WTC11 (cell line): ENCODE data around the gene SART1.

Experiments
- CREB1 ChIP-seq: sonication (generic); formaldehyde crosslinking; IDR thresholded peaks from 2 replicates; pipeline ENCODE4 v1.8.0; 2023; ENCODE audit warnings: mild to moderate bottlenecking, missing genetic modification reagents
- CTCF ChIP-seq: fragments of 200-600 bp; IDR thresholded peaks from 2 replicates; pipeline ENCODE4 v1.8.0; 2022; ENCODE audit warnings: antibody characterized with exemption
- RELA ChIP-seq: sonication (generic); formaldehyde crosslinking; IDR thresholded peaks from 2 replicates; pipeline ENCODE4 v1.8.1; 2022; ENCODE audit warnings: missing genetic modification reagents, mild to moderate bottlenecking, borderline replicate concordance
- TEAD4 ChIP-seq: sonication (generic); formaldehyde crosslinking; IDR thresholded peaks from 2 replicates; pipeline ENCODE4 v1.8.0; 2022; ENCODE audit warnings: mild to moderate bottlenecking, missing genetic modification reagents
- TF ChIP-seq, protein P1 (sequence below): sonication (generic); formaldehyde crosslinking; IDR thresholded peaks from 2 replicates; pipeline ENCODE4 v1.8.1; 2023; ENCODE audit warnings: mild to moderate bottlenecking, missing genetic modification reagents, borderline replicate concordance
- TF ChIP-seq, protein P2 (sequence below): sonication (generic); formaldehyde crosslinking; IDR thresholded peaks from 2 replicates; pipeline ENCODE4 v1.8.1; 2022; ENCODE audit warnings: low read depth, mild to moderate bottlenecking, moderate library complexity, missing genetic modification reagents, borderline replicate concordance

GRCh38 chr11:66014804-66015453, 53.4 kb downstream of the SART1 start:
- TF ChIP-seq CTCF (no peak), RELA (CRISPR knock-in tag) (no peak), TEAD4 (CRISPR knock-in tag) (no peak), CREB1 (CRISPR knock-in tag) (no peak)
- TF ChIP-seq, protein P1, sequence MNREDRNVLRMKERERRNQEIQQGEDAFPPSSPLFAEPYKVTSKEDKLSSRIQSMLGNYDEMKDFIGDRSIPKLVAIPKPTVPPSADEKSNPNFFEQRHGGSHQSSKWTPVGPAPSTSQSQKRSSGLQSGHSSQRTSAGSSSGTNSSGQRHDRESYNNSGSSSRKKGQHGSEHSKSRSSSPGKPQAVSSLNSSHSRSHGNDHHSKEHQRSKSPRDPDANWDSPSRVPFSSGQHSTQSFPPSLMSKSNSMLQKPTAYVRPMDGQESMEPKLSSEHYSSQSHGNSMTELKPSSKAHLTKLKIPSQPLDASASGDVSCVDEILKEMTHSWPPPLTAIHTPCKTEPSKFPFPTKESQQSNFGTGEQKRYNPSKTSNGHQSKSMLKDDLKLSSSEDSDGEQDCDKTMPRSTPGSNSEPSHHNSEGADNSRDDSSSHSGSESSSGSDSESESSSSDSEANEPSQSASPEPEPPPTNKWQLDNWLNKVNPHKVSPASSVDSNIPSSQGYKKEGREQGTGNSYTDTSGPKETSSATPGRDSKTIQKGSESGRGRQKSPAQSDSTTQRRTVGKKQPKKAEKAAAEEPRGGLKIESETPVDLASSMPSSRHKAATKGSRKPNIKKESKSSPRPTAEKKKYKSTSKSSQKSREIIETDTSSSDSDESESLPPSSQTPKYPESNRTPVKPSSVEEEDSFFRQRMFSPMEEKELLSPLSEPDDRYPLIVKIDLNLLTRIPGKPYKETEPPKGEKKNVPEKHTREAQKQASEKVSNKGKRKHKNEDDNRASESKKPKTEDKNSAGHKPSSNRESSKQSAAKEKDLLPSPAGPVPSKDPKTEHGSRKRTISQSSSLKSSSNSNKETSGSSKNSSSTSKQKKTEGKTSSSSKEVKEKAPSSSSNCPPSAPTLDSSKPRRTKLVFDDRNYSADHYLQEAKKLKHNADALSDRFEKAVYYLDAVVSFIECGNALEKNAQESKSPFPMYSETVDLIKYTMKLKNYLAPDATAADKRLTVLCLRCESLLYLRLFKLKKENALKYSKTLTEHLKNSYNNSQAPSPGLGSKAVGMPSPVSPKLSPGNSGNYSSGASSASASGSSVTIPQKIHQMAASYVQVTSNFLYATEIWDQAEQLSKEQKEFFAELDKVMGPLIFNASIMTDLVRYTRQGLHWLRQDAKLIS (CRISPR knock-in tag): no peak
- TF ChIP-seq, protein P2, sequence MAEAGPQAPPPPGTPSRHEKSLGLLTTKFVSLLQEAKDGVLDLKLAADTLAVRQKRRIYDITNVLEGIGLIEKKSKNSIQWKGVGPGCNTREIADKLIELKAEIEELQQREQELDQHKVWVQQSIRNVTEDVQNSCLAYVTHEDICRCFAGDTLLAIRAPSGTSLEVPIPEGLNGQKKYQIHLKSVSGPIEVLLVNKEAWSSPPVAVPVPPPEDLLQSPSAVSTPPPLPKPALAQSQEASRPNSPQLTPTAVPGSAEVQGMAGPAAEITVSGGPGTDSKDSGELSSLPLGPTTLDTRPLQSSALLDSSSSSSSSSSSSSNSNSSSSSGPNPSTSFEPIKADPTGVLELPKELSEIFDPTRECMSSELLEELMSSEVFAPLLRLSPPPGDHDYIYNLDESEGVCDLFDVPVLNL (CRISPR knock-in tag): no peak
